PC-9 (cell line): Measurements from ENCODE around the gene LIX1L.

Source experiments
- EZH2 ChIP-seq: fragments of 200-600 bp; sonication (generic); IDR thresholded peaks from 2 replicates; pipeline ENCODE4 v1.8.0; 2017; ENCODE audit warnings: antibody characterized with exemption, low read depth
- TF ChIP-seq, protein P1 (sequence below): fragments of 200-600 bp; sonication (generic); conservative IDR thresholded peaks from 2 replicates; pipeline ENCODE4 v1.6.1; 2017; ENCODE audit warnings: mixed run types, antibody characterized with exemption, mild to moderate bottlenecking, moderate library complexity

DNA sequence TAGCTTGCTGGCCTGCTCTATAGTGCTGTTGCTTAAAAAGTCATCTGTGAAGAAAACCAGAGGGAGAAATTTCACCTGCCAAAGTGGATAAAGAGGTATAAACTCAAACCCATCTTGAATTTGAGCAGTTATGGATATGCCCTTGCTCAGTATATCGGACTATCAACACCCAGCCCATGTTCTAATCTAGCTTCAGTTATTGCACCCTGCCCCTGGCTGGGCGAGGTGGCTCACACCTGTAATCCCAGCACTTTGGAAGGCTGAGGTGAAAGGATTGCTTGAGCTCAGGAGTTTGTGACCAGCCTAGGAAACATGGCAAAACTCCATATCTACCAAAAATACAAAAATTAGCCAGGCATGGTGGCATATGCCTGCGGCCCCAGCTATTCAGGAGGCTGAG lies 13.3 kb downstream of the LIX1L start:
- TF ChIP-seq, protein P1, sequence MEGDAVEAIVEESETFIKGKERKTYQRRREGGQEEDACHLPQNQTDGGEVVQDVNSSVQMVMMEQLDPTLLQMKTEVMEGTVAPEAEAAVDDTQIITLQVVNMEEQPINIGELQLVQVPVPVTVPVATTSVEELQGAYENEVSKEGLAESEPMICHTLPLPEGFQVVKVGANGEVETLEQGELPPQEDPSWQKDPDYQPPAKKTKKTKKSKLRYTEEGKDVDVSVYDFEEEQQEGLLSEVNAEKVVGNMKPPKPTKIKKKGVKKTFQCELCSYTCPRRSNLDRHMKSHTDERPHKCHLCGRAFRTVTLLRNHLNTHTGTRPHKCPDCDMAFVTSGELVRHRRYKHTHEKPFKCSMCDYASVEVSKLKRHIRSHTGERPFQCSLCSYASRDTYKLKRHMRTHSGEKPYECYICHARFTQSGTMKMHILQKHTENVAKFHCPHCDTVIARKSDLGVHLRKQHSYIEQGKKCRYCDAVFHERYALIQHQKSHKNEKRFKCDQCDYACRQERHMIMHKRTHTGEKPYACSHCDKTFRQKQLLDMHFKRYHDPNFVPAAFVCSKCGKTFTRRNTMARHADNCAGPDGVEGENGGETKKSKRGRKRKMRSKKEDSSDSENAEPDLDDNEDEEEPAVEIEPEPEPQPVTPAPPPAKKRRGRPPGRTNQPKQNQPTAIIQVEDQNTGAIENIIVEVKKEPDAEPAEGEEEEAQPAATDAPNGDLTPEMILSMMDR = no peak
- no peak for TF ChIP-seq EZH2
